SJSA1 (cell line): ENCODE results near the gene UPF1. TPM values are rescaled to one million over a fixed set of nuclear protein-coding genes. Genes with fewer than 3 reads are reported as not detected.

Source experiments
- DNase-seq, 2 experiments: peaks; one replicate each; pipeline ENCODE4 v3.0.0-alpha.2; 2015 to 2020; ENCODE audit warnings: low spot score in 2 of 2, low read depth in 1 of 2
- H3K27ac ChIP-seq: fragments of 250-450 bp; sonication (Bioruptor Pico); 2 replicates; pipeline ENCODE4 v1.5.1; 2020; ENCODE audit warnings: mild to moderate bottlenecking, moderate library complexity
- H3K27me3 ChIP-seq: fragments of 250-450 bp; sonication (Bioruptor Pico); replicated peaks from 2 replicates; pipeline ENCODE4 v1.5.1; 2020; ENCODE audit warnings: mild to moderate bottlenecking, moderate library complexity
- H3K36me3 ChIP-seq: fragments of 250-450 bp; sonication (Bioruptor Pico); 2 replicates; pipeline ENCODE4 v1.5.1; 2020; ENCODE audit warnings: mild to moderate bottlenecking
- H3K4me1 ChIP-seq: fragments of 250-450 bp; sonication (Bioruptor Pico); replicated peaks from 2 replicates; pipeline ENCODE4 v1.6.1; 2021; ENCODE audit warnings: mild to moderate bottlenecking
- H3K4me3 ChIP-seq: fragments of 250-450 bp; sonication (Bioruptor Pico); 2 replicates; pipeline ENCODE4 v1.5.1; 2020; ENCODE audit warnings: mild to moderate bottlenecking
- H3K9me3 ChIP-seq: fragments of 250-450 bp; sonication (Bioruptor Pico); replicated peaks from 2 replicates; pipeline ENCODE4 v1.5.1; 2020; ENCODE audit warnings: mild to moderate bottlenecking
- total RNA-seq: library from RNA; depleted of rRNA; stranded (reverse); fragments of >200 nt; shearing (Covaris generic); gene quantifications from 2 replicates; pipeline ENCODE4 v1.2.3, GENCODE V29; 2014

Gene UPF1
- total RNA-seq, 1 experiment from 2014 or later = 68.1 TPM

DNA sequence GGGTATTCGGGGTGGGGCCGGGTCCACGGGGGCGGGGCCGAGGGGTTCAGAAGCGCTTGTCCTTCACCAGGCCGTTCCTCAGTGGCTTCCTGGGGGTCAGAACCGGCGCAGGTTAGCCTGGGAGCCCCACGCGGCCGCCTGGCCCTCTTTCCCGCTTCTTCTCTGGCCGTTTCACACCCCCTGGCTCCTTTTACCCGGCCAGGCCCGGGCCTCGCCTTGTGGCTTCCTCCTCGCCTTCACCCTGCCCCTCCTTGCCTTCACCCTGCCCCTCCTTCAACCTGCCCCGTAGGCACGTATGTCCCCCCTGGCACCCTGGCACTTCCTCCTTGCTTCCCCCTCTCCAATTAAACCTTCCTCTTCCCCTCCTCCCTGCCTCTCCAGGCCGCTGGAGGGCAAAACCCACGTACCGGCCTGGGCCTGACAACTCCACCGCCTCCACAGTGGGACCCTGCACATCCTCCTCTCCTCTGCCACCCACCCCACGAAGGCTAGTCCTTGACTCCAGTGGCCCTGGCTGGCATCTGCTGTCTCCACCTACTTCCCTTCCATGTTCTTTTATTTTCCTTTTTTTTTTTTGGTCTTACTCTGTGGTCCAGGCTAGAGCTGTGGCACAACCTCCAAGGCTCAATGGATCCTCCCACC, 38.9 kb downstream of the UPF1 start:
- no peak overlapping the region for H3K27ac ChIP-seq
- H3K4me1 ChIP-seq = no peaks in the 10 kb centered on the region
- no peak for DNase-seq
- H3K36me3 ChIP-seq = peaks cover 27% of the 10 kb centered on the region
- no peak overlapping the region for H3K4me3 ChIP-seq
- H3K27me3 ChIP-seq = no peaks in the 10 kb centered on the region
- no peaks in the 10 kb centered on the region for H3K9me3 ChIP-seq

DNA sequence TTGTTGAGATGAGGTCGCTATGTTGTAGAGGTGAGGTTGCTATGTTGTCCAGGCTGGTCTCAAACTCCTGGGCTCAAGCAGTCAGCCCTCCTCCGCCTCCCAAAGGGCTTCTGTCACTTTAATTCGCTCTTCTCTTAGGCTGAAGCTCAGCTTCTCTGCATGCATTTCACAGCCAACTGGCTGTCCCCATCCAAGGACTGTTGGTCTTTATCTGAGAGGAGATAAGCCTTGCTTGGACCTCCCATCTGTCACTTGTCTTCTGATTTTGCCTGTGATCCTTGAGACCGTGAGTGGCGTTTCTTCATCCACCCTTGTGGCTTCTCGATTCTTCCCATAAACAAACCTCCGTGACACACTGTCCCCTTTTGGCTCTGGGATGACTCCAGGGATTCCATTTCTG, 39.8 kb downstream of the UPF1 start:
- peaks cover 19% of the 10 kb centered on the region for H3K36me3 ChIP-seq

DNA sequence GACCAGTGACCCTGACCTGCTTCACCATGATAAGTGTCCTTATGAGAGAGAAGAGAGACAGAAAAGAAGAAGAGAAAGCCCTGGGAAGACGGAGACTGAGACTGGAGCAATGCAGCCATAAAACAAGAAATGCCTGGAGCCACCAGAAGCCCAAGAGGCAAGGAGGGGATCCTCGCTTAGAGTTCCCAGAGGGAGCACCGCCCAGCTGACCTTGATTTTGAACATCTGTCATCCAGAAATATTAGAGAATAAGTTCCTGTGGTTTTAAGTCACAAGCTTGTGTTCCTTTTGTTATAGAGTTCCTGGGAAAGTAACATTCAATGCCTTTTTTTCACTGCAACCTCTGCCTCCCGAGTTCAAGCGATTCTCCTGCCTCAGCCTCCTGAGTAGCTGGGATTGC, 44.0 kb downstream of the UPF1 start:
- no peaks in the 10 kb centered on the region for H3K27me3 ChIP-seq
- DNase-seq = no peak
- H3K9me3 ChIP-seq = no peaks in the 10 kb centered on the region
- no peak overlapping the region for H3K4me3 ChIP-seq
- H3K36me3 ChIP-seq = no peaks in the 10 kb centered on the region
- no peaks in the 10 kb centered on the region for H3K4me1 ChIP-seq
- no peak overlapping the region for H3K27ac ChIP-seq

More for the DNA sequence above, 39.8 kb downstream of the UPF1 start:
- no peak for DNase-seq
- Histone ChIP-seq H3K4me1 (no peaks in the 10 kb centered on the region), H3K27ac (no peak overlapping the region), H3K27me3 (no peaks in the 10 kb centered on the region), H3K4me3 (no peak overlapping the region), H3K9me3 (no peaks in the 10 kb centered on the region)

DNA sequence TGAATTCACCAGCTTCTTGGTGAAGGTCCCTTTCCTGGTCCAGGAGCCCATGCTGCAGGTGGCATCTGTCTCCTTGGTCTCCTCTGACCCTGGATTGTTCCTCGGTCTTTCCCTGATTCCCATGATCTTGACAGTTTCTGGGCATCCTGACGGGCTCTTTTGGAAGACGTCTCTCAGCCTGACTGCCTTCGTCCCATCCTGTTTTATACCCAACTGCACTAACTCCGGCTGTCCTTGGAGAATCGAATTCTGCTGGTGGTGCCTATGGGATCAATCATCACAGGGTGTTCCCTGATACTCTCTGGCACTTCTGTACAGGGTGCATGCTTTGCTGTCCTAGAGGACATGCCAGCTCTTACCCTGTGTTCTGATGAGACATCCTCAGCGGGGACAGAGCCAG, 45.1 kb downstream of the UPF1 start:
- Histone ChIP-seq H3K36me3 (no peaks in the 10 kb centered on the region), H3K4me1 (no peaks in the 10 kb centered on the region), H3K9me3 (no peaks in the 10 kb centered on the region), H3K27ac (no peak overlapping the region), H3K27me3 (no peaks in the 10 kb centered on the region), H3K4me3 (no peak overlapping the region)
- no peak for DNase-seq

DNA sequence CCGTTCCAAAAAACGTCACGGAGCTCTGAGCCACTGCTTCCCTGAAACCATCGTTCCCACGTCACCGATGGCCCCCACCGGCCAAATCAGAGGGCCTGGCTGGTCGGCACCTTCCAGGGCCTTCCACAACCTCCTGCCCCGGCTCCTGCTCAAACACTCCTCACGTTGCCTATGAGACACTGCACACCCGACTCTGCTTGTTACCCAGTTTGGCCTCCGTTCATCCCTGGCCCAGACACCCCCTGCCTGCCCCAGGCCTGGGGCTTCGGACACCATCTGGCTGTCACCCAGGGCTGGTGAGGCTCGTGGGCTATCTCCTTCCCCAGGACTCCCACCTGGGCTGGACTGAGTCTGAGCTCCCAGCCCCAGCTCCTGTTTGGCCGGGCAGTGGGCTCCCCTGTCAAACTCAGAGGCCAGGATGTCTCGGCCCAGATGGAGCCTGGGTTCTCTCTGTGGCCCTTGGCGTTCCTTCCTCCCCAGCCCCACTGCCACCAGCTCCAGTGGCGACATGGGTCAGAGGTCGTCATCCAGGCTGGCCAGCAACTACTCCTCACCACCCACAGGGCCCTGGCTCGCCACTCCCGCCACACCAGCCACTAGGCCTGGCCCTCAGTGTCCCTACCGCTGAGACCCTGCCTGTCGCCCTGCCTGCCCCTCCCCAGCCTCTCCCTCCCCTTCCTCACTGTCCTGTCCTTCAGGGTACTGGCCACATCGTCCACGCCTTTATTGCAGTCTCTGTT, 46.5 kb downstream of the UPF1 start:
- Histone ChIP-seq H3K27me3 (no peaks in the 10 kb centered on the region), H3K27ac (no peak overlapping the region), H3K4me1 (no peaks in the 10 kb centered on the region), H3K36me3 (no peaks in the 10 kb centered on the region), H3K4me3 (no peak overlapping the region), H3K9me3 (no peaks in the 10 kb centered on the region)
- DNase-seq = no peak

DNA sequence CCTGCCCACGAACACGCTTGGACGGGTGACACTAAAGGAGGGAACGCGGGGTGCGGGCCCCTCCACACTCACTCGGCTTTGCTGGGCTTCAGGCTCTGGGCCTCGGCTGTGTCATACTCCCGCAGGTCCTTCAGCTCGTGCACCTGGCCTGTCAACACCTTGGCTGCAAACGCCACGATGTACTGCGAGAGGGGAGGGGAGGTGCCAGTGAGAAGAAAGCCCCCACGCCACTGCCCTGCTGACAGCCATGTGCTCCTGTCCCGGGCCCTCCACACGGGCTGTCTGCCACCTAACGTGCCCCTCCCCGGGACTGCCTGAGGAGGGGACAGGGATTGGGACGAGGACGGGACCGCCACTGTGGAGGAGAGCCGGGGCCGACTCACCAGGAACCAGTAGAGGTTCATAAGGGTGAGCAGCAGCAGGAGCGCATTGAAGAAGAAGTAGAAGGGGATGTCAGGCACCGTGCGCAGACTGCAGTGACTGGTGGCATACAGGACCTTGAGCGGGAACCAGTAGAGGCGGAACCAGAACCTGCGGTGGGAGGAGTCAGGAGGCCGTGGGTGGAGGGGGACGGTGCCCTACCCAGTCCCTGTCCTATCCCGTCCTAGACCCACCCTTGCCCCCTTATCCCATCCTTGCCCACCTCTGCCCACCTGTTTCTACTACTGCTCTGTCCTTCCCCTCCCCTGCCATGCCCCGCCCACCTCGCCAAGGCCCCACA, 47.3 kb downstream of the UPF1 start:
- H3K4me3 ChIP-seq = no peak overlapping the region
- no peaks in the 10 kb centered on the region for H3K36me3 ChIP-seq
- no peaks in the 10 kb centered on the region for H3K27me3 ChIP-seq
- no peaks in the 10 kb centered on the region for H3K4me1 ChIP-seq
- no peak for DNase-seq
- no peaks in the 10 kb centered on the region for H3K9me3 ChIP-seq
- no peak overlapping the region for H3K27ac ChIP-seq

DNA sequence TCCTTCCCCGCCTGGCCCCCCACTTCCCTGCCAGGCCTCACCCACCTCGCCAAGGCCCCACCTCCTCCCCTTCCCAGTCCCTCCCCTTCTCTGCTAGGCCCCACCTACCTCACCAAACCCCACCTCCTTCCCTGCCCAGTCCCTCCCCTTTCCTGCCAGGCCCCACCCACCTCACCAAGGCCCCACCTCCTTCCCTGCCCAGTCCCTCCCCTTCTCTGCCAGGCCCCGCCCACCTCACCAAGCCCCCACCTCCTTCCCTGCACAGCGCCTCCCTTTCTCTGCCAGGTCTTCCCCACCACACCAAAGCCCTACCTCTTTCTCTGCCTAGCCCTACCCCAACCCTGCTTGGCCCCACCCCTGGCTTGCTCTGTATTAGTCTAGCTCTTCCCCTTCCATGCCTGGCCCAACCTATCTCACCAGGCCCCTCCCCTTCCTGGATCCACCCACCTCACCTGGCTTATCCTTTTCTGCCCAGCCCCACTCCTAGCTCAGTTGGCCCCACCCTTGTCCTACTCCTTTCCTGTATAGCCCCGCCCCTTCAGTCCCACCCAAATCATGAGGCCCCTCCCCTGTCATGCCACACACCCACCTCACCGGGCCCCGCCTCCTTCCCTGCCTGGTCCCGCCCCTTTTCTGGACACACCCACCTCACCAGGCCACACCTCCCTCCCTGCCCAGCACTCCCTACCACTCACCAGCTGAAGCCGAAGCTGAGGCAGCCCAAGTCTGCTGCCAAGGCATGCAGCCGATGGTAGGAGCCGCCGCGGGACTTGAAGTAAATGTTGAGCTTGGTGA, 48.0 kb downstream of the UPF1 start:
- Histone ChIP-seq H3K4me1 (no peaks in the 10 kb centered on the region), H3K27me3 (no peaks in the 10 kb centered on the region), H3K36me3 (no peaks in the 10 kb centered on the region), H3K4me3 (no peak overlapping the region), H3K9me3 (no peaks in the 10 kb centered on the region), H3K27ac (no peak overlapping the region)
- no peak for DNase-seq

DNA sequence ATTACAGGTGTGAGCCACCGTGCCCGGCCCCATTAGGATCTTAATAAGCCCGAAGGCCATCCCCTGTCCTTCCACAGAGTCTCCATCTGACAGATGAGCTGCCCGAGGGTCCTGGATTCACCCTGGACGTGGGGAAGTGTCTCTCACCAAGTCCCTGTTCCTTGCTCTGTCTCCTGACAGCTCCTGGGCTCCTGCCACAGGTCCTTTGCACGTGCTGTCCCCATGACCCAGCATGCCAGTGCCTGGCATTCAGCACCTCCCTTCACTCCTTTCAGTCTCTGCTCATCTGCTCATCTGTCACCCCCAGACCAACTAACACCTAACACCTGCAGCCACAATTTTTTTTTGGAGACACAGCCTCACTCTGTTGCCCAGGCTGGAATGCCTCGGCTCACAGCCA, 49.7 kb downstream of the UPF1 start:
- Histone ChIP-seq H3K36me3 (no peaks in the 10 kb centered on the region), H3K4me1 (no peaks in the 10 kb centered on the region), H3K27me3 (no peaks in the 10 kb centered on the region), H3K27ac (no peak overlapping the region), H3K4me3 (no peak overlapping the region), H3K9me3 (no peaks in the 10 kb centered on the region)
- DNase-seq = no peak

DNA sequence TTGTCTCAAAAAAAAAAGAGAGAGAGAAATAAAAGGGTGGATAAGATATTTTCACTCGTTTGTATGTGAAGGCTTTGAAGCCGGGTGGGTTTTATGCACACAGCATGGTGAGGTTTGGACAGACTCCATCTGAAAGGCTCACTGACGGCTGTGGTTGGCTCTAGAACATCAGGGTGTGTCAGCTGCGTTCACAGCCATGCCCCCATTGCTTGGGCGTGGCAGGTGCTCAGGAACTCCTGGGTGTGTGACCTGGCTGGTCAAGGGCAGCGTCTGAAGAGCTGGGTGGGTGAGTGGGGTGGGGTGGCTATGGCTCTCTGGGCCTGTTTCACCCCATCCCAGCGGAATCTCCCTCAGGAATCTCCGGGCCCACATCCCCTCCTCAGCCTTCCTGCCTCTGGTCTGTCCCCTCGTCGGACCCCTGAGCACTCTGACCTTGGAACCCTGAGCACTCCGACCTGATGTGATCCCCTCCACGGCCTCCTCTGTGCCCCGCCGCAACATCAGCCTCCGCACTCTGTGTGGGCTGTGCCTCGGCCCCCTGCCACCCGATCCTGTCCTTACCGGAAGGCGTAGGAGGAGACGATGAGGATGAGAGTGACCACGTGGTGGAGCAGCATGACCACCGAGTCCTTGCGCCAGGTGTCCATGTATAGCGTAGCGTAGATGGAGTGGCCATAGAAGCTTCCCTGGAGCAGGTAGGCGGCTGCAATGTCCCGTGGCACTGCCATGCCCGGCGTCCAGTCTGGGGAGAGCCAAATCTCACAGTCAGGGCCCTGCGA, 52.0 kb downstream of the UPF1 start:
- H3K27ac ChIP-seq = no peak overlapping the region
- H3K9me3 ChIP-seq = peaks cover 4% of the 10 kb centered on the region; the same call in 1 of the 2 replicates
- H3K36me3 ChIP-seq = no peaks in the 10 kb centered on the region
- no peaks in the 10 kb centered on the region for H3K4me1 ChIP-seq
- no peaks in the 10 kb centered on the region for H3K27me3 ChIP-seq
- no peak overlapping the region for H3K4me3 ChIP-seq
- no peak for DNase-seq

DNA sequence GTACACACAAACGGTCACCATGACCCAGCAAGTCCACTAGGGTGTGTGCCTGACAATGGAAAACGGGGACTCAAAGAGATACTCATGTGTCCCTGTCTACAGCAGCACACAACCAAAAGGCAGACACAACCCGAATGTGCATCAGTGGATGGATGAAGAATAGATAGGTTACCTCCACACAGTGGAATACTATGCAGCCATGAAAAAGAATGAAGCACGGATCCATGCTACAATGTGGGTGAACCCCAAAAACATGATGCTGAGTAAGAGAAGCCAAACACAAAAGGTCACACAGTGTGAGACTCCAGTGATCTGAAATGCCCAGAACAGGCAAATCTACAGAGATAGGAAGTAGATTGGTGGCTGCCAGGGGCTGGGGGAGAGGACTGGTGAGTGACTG, 55.2 kb downstream of the UPF1 start:
- Histone ChIP-seq H3K4me1 (no peaks in the 10 kb centered on the region), H3K9me3 (peaks cover 4% of the 10 kb centered on the region; the same call in 1 of the 2 replicates), H3K27ac (no peak overlapping the region), H3K36me3 (no peaks in the 10 kb centered on the region), H3K27me3 (0 out of 2 replicates have a peak, but pooled peaks cover 3% of the 10 kb centered on the region), H3K4me3 (no peak overlapping the region)
- no peak for DNase-seq

DNA sequence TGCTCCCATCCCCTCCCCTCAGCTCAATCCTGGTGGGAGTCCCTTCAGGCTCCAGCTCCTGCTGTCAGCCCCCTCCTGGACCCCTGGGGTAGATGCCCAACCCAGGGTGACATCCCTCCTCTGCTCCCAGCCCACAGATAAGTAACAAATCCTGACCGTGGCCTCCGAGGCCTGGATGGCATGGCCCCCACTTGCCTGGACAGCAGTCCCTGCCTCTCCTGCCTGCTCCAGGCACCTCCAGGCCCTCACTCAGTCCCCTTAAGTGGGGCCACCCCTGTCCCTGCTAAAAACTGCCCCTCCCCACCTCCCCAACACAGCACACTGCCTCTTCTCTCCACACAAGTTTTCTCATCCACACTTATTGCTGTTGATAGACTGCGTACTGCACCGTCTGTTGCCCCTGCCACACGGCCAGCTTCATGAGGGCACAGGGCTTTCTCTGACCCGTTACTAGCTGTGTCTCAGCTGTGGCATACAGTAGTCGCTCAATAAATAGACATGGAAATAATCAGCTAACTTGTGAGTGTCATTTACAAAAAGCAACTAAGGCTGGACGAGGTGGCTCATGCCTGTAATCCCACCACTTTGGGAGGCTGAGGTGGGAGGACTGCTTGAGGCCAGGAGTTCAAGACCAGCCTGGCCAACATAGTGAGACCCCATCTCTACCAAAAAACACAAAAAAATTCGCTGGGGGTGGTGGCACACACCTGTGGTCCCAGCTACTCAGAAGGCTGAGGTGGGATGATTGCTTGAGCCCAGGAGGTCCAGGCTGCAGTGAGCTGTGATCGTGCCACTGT, 58.4 kb downstream of the UPF1 start:
- DNase-seq = peak in 1 of 2 experiments; percentile 43
- no peak overlapping the region for H3K4me3 ChIP-seq
- peaks cover 3% of the 10 kb centered on the region for H3K4me1 ChIP-seq
- H3K27me3 ChIP-seq = peaks cover 16% of the 10 kb centered on the region
- H3K36me3 ChIP-seq = no peaks in the 10 kb centered on the region
- peaks cover 4% of the 10 kb centered on the region; the same call in 1 of the 2 replicates for H3K9me3 ChIP-seq
- H3K27ac ChIP-seq = no peak overlapping the region

DNA sequence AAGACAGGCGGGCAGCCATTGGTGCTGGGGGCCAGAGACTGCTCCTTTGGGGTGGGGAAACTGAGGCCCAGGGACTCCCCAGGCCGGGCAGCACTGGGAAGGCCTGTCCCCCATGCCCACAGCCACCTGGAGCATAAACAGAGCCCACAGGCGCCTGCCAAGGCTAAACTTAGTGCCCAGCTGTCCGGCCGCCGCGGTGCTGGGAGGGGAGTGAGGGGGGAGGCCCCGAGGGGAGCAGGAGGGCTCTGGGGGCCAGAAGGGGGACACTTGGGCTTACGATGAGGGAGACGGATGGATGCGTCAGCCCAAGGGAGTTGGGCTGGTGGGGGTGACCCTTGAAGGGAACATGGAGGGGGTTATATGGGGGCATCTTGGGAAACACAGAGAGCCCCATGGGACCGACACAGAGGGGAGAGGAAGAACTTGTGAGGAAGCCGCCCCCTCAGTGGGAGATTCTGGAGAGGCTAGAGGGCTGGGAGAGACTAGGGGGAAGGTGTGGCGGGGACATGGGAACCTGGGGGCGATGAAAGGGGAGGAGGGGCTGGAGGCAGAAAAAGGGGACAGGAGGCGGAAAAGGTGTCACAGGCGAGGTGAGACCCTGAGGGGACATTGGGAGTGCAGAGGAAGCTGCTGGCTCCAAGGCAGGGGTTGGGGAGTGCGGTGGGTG, 62.0 kb downstream of the UPF1 start:
- no peaks in the 10 kb centered on the region; the same call in 1 of the 2 replicates for H3K36me3 ChIP-seq
- H3K4me3 ChIP-seq = no peak overlapping the region
- peaks cover 9% of the 10 kb centered on the region for H3K4me1 ChIP-seq
- H3K27me3 ChIP-seq = peaks cover 22% of the 10 kb centered on the region
- no peak for DNase-seq
- H3K9me3 ChIP-seq = no peaks in the 10 kb centered on the region
- no peak overlapping the region for H3K27ac ChIP-seq
